IPS-15b (cell line): Measurements from ENCODE around the gene HRC.

ENCODE experiments used
- H3K27me3 ChIP-seq: one replicate; pipeline ENCODE4 v1.6.1; 2013; ENCODE audit warnings: low read length; ENCODE audit not compliant: control insufficient read depth, insufficient read depth
- H3K36me3 ChIP-seq: one replicate; pipeline ENCODE4 v1.6.1; 2013; ENCODE audit warnings: low read length; ENCODE audit not compliant: control insufficient read depth, insufficient read depth
- H3K4me1 ChIP-seq: one replicate; pipeline ENCODE4 v1.6.1; 2013; ENCODE audit warnings: mild to moderate bottlenecking, low read length; ENCODE audit not compliant: control insufficient read depth, insufficient read depth
- H3K4me3 ChIP-seq: one replicate; pipeline ENCODE4 v1.5.1; 2013; ENCODE audit warnings: low read depth, low read length
- H3K9ac ChIP-seq: one replicate; pipeline ENCODE4 v1.6.1; 2013; ENCODE audit warnings: low read depth, mild to moderate bottlenecking, low read length
- H3K9me3 ChIP-seq: one replicate; pipeline ENCODE4 v1.6.1; 2013; ENCODE audit warnings: mild to moderate bottlenecking, low read length; ENCODE audit not compliant: control insufficient read depth, insufficient read depth

Gene HRC

DNA sequence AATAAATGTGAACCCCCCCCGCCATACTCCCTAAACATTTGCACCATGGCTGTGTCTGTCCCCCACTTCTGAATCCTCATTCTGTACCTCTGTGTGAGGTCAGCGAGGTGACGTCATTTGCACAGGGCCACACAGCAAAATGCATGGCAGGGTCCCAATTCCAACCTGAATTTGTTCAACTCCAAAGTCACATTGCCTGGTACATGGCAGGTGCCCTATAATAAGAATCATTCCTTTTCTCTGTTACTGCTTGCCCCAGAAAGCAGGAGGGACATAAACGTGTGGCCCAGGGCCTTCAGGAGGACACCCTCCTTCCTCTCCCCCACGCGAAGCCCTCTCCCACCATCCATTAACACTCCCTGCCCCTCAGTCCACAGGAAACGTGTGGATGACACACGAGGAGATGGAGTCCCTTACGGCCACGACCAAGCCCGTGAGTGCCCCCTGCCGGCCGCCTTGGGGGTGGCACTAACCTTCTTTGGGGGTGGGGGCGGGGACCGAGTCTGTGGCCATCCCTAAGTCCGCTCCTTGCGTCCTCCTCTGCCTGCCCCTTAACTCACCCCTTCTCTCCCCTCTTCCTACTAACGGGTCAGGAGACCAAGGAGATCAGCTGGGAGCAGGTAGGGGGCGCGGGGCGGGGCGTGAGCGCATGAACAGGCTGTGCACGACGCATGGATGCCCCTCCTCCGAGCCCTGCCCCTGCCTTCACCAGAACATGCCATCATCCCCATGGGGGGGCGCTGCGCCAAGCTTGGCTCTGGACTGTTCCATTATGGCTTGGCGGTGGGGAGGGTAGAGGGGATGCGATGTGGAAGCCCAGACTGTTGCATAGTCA lies 9.4 kb downstream of the HRC start:
- Histone ChIP-seq H3K36me3 (no peaks in the 10 kb centered on the region), H3K9me3 (no peaks in the 10 kb centered on the region), H3K9ac (no peak overlapping the region), H3K4me1 (peaks cover 4% of the 10 kb centered on the region), H3K4me3 (peak overlapping the region; percentile 51), H3K27me3 (no peaks in the 10 kb centered on the region)

DNA sequence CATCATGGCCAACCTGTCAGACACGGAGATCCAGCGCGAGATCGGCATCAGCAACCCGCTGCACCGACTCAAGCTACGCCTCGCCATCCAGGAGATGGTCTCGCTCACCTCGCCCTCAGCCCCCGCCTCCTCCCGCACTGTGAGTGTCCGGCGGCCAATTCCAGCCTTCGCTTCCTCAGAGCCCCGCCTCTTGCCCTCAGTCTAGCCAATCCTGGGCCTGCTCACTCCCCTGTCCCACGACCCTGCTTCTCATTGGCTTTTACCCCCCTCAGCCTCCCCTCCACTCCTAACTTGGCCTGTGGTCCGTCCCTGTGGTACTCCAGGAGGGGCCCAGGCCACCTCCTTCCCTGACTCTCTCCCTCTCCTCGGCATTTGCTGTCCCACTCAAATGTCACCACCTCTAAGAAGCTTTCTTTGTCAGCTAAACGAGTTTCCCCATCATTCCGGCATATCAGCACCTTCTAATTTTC lies 12.3 kb downstream of the HRC start:
- Histone ChIP-seq H3K9ac (no peak overlapping the region), H3K27me3 (no peaks in the 10 kb centered on the region), H3K4me1 (peaks cover 2% of the 10 kb centered on the region), H3K9me3 (no peaks in the 10 kb centered on the region), H3K4me3 (peak overlapping the region; percentile 80), H3K36me3 (no peaks in the 10 kb centered on the region)

DNA sequence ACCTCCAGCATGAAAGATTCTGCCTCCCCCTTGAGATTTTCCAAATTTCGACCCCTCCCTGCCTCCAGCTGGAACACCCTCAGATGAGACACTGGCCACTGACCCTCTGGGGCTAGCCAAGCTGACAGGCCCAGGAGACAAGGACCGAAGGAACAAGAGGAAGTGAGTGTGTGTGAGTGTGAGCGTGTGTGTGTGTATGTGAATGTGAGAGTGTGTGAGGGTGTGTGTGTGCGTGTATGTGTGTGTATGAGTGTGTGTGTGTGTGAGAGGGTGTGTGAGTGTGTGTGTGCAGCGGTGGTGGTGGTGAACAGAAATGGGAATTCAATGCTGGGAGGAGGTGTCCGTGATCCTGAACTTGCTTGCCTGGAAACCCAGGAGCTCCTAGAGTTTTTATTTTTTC lies 13.8 kb downstream of the HRC start:
- Histone ChIP-seq H3K9me3 (no peaks in the 10 kb centered on the region), H3K4me3 (no peak overlapping the region), H3K36me3 (no peaks in the 10 kb centered on the region), H3K9ac (no peak overlapping the region), H3K27me3 (no peaks in the 10 kb centered on the region), H3K4me1 (peaks cover 2% of the 10 kb centered on the region)

DNA sequence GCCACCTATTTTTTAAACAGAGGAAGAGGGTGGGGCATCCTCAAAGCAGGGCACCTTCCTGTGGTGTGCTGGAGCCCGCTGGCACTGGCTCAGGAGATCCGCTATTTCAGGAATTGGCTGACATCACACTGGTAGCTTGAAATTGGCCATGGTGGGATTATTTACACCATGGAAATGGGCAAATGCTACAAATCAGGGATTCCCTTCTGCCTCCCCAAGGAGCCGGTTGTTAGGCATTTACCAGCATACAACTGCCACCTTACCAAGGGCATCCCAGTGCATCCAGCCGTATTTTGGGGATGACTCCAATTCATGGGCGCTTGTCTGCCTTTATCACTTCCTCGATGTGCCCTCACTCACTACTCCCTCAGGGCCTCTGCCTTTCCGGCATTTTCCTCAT lies 14.2 kb downstream of the HRC start:
- H3K27me3 ChIP-seq: no peaks in the 10 kb centered on the region
- no peaks in the 10 kb centered on the region for H3K9me3 ChIP-seq
- H3K36me3 ChIP-seq: no peaks in the 10 kb centered on the region
- no peak overlapping the region for H3K9ac ChIP-seq
- peaks cover 3% of the 10 kb centered on the region for H3K4me1 ChIP-seq
- no peak overlapping the region for H3K4me3 ChIP-seq

DNA sequence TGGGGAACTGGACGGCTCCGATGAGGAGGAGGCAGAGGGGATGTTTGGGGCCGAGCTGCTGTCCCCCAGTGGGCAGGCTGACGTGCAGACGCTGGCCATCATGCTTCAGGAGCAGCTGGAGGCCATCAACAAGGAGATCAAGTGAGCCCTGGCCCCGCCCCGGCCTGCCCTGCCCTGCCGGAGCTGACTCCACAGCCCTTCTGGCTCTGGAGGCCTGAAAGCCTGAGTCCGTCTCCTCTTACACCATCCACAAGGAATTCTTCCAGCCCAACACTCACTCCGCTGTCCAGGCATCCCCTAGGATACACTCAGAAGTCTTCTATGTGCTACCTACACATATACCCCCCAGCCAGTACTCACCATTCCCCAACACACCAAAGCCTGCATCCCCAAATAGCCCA lies 18.4 kb downstream of the HRC start:
- Histone ChIP-seq H3K4me1 (peaks cover 7% of the 10 kb centered on the region), H3K4me3 (no peak overlapping the region), H3K9ac (no peak overlapping the region), H3K27me3 (no peaks in the 10 kb centered on the region), H3K9me3 (no peaks in the 10 kb centered on the region), H3K36me3 (peaks cover 3% of the 10 kb centered on the region)

DNA sequence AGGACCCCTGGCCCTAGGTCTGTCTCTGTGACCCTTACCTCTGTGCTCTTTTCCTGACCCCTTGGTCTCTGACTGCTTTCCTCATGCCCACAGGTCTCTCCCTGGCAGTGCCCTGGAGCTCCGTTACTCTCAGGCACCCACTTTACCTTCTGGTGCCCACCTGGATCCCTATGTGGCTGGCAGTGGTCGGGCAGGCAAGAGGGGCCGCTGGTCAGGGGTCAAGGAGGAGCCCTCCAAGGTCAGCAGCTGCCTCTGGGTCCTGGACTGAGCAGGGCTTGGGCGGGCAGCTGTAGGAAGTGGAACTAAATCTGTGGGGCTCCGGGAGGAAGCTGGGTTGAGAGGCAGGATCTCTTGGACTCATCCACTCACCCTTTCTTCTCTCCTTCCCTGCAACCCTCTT lies 19.5 kb downstream of the HRC start:
- H3K9me3 ChIP-seq: no peaks in the 10 kb centered on the region
- H3K4me3 ChIP-seq: no peak overlapping the region
- H3K27me3 ChIP-seq: no peaks in the 10 kb centered on the region
- H3K36me3 ChIP-seq: peaks cover 3% of the 10 kb centered on the region
- H3K4me1 ChIP-seq: peaks cover 7% of the 10 kb centered on the region
- H3K9ac ChIP-seq: no peak overlapping the region

DNA sequence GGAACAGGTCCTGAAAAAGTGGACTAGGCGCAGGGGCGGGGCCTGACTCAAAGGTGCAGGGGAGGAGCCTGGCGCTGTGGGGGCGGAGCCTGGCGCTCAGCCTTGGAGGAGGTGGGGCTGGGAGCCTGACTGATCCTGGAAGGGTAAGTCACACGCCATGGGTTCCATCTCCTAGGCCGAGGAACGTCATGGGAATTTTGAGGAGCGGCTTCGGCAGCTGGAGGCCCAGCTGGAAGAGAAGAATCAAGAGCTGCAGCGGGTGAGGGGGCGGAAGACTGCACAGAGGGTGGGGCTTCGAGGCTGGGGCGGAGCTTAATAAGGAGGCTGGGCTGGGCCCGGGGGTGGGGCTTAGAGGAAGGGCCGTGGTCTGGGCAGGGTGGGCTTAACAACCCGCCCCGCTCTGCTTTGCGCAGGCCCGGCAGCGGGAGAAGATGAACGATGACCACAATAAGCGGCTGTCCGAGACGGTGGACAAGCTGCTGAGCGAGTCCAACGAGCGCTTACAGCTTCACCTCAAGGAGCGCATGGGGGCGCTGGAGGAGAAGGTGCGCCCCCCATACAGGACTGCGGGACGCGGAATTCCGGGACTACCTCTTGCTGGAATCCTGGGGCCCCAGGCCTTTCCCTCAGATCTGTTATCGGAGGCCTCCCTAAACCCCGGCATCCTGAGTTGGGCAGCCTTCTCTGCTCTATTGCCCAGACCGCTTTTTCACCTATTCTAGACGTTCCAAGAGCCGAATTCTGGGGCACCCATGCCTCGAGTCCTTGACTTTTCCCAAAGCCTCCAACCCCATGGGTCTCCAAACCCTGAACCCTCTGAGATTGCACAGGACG lies 21.4 kb downstream of the HRC start:
- Histone ChIP-seq H3K9ac (no peak overlapping the region), H3K36me3 (peaks cover 3% of the 10 kb centered on the region)

DNA sequence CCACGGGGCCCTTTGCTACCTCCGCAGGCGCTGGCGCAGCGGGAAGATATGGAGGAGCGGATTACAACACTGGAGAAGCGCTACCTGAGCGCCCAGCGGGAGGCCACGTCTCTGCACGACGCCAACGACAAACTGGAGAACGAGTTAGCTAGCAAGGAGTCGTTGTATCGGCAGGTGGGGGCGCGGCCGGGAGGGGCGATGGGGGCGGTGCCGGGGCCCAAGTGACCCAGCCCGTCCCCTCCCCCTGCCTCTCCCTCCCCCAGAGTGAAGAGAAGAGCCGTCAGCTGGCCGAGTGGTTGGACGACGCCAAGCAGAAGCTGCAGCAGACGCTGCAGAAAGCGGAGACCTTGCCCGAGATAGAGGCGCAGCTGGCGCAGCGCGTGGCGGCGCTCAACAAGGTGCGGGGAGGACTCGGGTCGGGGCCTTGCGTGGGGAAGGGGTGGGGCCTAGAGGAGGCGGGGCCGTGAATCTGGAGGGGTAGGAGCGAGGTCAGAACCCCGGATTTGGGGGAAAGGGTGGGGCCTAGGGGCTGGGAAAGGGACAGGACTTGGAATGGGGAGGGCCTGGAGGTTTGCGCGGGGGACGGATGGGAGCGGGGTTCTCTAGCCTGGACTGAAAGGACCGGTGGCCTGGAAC lies 22.1 kb downstream of the HRC start:
- peak overlapping the region; percentile 52 for H3K4me3 ChIP-seq
- H3K9ac ChIP-seq: no peak overlapping the region

More for the DNA sequence above, 21.4 kb downstream of the HRC start:
- Histone ChIP-seq H3K27me3 (no peaks in the 10 kb centered on the region), H3K4me1 (peaks cover 11% of the 10 kb centered on the region), H3K9me3 (no peaks in the 10 kb centered on the region), H3K4me3 (peak overlapping the region; percentile 52)

DNA sequence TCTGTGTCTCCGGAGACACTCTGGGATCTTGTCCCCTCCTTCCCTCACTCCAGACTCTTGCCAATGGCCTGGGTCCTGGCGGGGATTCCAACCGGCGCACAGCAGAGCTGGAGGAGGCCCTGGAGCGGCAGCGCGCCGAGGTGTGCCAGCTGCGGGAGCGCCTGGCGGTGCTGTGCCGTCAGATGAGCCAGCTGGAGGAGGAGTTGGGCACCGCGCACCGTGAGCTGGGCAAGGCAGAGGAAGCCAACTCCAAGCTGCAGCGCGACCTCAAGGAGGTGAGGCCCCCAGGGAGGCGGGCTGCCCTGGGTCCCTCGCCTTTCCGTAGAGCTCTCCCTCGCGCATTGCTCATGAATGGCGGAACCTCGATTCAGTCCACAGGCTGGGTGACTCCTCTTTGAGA lies 24.9 kb downstream of the HRC start:
- Histone ChIP-seq H3K4me1 (peaks cover 8% of the 10 kb centered on the region), H3K9ac (no peak overlapping the region), H3K9me3 (no peaks in the 10 kb centered on the region), H3K36me3 (no peaks in the 10 kb centered on the region), H3K27me3 (no peaks in the 10 kb centered on the region), H3K4me3 (no peak overlapping the region)

More for the DNA sequence above, 22.1 kb downstream of the HRC start:
- H3K9me3 ChIP-seq: no peaks in the 10 kb centered on the region
- H3K27me3 ChIP-seq: no peaks in the 10 kb centered on the region
- H3K36me3 ChIP-seq: peaks cover 3% of the 10 kb centered on the region
- H3K4me1 ChIP-seq: peaks cover 11% of the 10 kb centered on the region

DNA sequence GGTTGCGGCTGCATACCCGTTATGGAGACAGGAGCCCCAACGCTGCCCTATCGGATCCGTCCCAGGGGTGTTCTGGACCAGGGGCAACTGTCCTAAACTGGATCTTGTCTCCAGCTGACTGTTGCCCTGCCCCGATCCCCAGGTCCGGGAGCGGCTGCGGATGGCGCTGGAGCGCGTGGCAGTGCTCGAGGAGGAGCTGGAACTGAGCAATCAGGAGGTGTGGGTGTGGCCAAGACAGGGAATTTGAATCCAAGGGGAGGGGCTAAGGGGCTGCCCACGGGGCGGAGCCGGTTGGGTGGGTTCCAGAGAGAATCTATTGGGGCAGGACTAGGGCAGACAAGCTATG lies 26.0 kb downstream of the HRC start:
- Histone ChIP-seq H3K4me1 (peaks cover 10% of the 10 kb centered on the region), H3K9ac (peak overlapping the region; percentile 27), H3K27me3 (no peaks in the 10 kb centered on the region), H3K36me3 (no peaks in the 10 kb centered on the region), H3K4me3 (peak overlapping the region; percentile 85), H3K9me3 (no peaks in the 10 kb centered on the region)

DNA sequence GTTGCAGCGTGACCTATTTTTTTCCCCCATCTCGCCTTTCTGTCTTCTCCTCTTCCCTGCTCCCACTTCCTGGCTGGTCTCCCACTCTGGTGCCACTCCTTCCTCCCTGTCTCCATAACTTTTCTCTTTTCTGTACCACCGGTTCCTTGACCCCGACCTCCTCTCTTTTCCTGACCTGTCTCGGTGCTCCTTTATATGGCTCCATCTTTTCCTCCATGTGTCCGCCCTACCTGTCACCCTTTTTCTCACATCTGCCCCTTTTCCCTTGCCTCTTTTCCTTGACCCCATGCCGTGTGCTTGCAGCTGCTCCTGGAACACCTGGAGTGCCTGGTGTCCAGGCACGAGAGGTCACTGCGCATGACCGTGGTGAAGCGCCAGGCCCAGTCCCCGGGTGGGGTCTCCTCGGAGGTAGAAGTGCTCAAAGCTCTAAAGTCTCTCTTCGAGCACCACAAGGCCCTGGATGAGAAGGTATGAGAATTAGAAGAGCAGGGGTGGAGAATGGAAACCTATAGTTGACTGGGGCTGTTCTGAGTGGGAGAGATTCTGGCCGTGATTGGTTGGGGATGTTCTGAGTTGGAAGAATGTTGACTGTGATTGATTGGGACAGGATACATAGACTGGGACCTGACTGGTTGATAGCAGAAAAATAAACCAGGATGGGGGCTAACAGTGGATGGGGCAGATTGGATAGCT lies 26.5 kb downstream of the HRC start:
- no peaks in the 10 kb centered on the region for H3K9me3 ChIP-seq
- H3K4me3 ChIP-seq: peak overlapping the region; percentile 85
- H3K9ac ChIP-seq: peak overlapping the region; percentile 27
- no peaks in the 10 kb centered on the region for H3K36me3 ChIP-seq
- peaks cover 10% of the 10 kb centered on the region for H3K4me1 ChIP-seq
- no peaks in the 10 kb centered on the region for H3K27me3 ChIP-seq
